Head of caudate nucleus (tissue), 42 donors: Measurements from ENCODE around the gene BACE1.
"Not testable (repeated sequence)": the region's sequence is repeated elsewhere in the genome, so short reads cannot be mapped to it uniquely, and the experiment has no call there.

Source experiments
- DNase-seq, 42 donors: peaks; one replicate each; pipeline versions ENCODE4 v3.0.0 to v3.0.0-alpha.2; 2020 to 2021; ENCODE audit warnings: mixed read lengths in 7 of 42
- intact Hi-C: fragments of 100-400 bp; cut with DNase I; formaldehyde crosslinking; loops from one replicate; pipeline ENCODE4 v1.15.0; 2022

BACE1 gene

DNA sequence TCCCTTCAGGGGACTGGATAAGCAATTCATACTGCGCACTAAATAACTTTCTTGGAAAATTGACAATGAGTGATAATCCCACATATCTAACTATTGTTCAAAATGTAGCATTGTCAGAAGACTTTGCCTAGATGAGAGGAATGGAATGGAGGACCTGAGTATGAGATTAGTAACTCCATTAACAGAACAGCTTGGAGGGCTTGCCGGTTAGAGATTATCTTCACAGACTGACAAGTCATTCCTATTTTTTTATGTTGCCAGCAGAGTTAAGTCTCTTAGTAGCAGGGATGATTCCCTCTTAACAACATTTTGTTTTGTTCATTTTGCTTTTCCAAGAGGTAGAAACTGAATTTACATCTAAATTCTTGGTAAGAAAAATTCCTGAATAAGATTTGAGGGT lies 32.0 kb downstream of the BACE1 start:
- intact Hi-C loops, result no loop called here
- no peak for DNase-seq

DNA sequence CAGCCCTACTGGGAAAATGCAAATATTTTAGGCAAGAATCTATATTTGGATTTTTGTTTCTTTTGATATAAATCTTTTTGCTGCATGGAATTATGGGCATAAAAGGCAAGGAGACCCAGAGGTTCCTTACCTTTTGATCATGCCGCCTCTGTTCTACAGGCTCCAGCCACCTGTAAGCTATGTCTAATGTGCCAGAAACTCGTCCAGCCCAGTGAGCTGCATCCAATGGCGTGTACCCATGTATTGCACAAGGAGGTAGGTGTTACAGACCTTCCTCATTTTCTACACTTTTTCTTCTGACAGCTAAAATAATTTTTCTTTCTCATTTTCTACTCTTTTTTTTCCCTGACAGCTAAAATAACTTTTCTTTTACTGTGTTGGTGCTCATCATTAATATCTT lies 33.1 kb downstream of the BACE1 start:
- intact Hi-C loops, result no loop called here
- DNase-seq, result no peak

DNA sequence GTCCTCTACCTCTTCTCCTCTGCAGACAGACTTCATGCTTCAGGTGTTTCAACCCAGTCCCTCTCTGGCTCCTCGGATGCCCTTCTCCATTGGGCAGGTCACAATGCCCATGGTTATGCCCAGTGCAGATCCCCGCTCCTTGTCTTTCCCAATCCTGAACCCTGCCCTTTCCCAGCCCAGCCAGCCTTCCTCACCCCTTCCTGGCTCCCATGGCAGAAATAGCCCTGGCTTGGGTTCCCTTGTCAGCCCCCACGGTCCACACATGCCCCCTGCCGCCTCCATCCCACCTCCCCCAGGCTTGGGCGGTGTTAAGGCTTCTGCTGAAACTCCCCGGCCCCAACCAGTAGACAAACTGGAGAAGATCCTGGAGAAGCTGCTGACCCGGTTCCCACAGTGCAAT lies 34.2 kb downstream of the BACE1 start:
- intact Hi-C loops, result no loop called here
- DNase-seq, result no peak

DNA sequence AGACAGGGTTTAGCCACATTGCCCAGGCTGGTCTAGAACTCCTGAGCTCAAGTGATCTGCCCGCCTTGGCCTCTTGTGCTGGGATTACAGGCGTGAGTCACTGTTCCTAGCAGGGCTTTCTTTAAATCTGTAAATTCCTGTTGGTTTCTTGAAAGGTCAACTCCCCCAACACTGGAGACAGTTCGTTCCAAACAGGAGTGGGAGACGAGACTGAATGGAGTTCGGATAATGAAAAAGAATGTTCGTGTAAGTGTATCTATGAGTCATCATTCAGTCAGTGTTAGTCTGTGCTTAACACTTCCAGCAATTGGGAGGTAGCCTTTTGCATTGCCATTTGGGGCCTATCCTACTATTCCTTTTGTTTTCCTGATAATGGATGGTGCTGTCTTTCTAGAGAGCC lies 34.9 kb downstream of the BACE1 start:
- DNase-seq, result peak in 24 of 42 donors; percentile 13 to 79 (median 36)
- intact Hi-C loops, result no loop called here

DNA sequence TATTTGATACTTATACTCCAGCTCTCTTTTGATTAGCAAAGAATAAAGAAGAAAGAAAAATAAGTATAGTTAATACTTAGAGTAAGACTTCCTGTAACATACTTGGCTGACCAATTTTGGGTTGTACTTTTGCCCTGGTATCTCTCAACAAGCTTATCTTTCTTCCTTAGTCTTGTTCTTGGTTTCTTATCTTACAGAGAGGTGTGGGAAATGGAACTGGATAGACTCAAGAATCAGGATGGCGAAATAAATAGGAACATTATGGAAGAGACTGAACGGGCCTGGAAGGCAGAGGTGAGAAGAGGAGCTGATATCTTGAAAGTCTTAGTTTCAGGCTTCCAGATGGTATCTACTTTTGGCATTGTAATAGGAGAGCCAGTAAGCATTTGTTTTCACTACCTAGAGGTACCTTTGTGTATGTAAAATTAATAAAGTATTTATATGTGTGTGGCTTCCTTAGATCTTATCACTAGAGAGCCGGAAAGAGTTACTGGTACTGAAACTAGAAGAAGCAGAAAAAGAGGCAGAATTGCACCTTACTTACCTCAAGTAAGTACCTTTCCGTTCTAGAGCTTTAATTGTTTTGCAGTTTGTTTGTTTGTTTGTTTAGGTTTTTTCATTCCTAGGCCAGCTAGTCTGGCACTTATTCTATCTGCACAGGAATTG lies 36.2 kb downstream of the BACE1 start:
- DNase-seq, result no peak
- intact Hi-C loops, result no loop called here

DNA sequence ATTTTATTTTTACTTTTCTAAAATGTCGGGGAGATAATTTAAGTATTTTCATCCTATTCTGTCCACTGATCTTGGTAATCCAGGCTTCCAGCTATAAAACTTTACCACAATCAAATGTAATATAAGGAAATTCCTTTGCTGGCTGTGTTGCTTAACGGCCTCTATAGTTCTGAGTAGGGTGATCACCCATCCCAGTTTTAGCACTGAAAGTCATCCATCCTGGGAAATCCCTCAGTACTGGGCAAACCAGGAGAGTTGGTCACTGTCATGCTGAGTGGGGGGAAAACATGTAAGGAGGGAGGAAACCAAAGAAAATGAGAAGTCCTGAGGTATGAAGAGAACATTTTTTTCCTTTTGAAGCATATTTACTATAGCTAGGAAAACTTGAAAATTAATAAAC lies 37.7 kb downstream of the BACE1 start:
- no peak for DNase-seq
- intact Hi-C loops, result no loop called here

DNA sequence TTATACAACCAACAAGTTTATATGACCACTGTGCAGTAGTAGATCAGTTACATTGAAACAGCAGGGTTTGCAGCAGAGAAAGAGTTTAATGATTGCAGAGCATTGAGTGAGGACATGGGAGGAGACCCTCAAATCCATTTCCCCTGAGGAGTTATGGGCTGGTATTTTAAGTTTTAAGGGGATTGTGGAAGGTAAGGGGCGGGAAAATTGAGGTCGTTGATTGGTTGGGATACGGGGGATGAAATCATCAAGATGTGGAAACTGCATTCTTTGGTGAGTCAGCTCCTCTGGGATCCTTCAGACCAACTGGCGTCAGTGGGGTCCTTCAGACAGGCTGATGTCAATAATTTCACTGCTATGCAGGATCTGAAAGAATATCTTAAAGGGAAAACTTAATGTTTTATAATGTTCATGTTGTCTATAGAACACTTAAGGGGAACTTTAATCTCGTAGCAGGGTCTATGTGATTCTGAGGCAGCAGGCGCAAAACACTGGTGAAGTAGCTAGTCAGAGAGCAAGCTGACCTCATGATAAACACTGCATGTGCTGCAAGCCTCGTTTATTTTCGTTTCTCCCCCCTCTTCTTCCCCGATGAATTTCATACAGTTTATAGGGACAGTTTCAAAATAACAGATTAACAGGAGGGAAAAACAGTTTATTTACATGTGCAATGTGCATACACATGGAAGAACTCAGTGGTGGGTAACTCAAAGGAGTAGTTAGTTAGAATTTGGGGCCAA lies 42.3 kb downstream of the BACE1 start:
- intact Hi-C loops, result no loop called here
- no peak for DNase-seq

DNA sequence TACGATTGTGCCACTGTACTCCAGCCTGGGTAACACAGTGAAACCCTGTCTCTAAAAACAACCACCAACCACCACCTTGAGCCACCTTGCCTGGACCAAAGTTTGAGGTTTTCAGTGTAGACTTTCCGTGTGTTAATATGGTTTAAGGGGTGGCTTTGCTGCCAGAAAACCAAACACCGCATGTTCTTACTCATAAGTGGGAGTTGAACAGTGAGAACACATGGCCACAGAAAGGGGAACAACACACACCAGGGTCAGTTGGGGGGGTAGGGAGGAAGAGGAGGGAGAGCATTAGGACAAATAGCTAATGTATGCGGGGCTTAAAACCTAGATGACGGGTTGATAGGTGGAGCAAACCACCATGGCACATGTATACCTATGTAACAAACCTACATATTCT lies 43.9 kb downstream of the BACE1 start:
- intact Hi-C loops, DNase-seq: not testable (repeated sequence)

DNA sequence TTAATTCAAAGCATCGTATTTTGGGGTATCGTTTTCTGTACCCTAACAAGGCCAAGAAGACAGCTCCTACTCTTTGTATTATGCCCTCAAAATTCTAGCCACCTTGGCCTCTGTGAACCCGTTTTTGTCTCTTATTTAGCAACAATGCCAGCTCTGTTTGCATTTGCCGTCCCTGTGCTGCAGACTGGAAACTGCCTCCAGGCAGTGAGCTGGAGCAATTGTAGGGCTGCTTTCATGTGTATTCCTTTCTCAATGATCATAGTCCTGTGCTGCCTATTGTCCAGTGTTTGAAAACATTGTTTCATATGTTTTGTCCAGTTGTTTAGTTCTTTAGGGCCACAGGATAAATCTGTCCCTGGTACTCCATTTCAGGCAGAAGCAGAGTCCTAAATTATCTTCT lies 44.8 kb downstream of the BACE1 start:
- DNase-seq, result no peak
- intact Hi-C loops, result no loop called here

DNA sequence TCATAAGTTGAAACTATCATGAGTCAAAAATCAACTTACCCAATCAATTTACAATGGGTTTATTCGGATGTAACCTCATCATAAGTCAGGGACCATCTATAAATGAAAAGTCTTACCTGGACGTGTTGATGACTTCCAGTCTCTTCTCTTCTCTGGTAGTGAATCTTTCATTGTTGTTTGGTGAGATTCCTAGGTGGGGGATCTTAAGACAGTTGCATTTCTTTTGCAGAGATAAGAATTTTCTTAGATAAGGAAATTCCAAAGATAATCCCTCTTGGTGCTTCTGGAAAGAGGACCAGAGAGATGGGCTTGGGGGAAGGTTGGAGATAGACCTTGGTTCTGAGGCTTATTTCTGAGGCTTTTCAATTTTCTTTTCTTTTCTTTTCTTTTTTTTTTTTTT lies 46.2 kb downstream of the BACE1 start:
- no peak for DNase-seq

DNA sequence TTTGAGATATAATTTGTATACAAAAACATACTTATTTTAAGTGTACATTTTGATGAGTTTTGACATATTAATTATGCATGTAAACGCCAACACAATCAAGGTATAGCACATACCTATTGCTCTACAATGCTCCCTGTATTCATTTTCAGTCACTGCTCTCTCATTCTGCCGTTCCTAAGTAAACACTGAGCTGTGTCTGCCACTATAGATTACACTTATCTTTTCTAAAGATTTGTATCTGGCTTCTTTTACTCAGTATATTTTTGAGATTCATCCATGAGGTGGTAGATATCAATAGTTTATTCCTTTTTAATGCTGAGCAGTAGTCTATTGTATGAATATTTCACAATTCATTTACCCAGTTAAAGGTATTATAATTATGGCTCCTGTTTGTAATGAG lies 50.3 kb downstream of the BACE1 start:
- DNase-seq, result no peak
- intact Hi-C loops, result no loop called here

More for the DNA sequence above, 46.2 kb downstream of the BACE1 start:
- intact Hi-C loops, result no loop called here

DNA sequence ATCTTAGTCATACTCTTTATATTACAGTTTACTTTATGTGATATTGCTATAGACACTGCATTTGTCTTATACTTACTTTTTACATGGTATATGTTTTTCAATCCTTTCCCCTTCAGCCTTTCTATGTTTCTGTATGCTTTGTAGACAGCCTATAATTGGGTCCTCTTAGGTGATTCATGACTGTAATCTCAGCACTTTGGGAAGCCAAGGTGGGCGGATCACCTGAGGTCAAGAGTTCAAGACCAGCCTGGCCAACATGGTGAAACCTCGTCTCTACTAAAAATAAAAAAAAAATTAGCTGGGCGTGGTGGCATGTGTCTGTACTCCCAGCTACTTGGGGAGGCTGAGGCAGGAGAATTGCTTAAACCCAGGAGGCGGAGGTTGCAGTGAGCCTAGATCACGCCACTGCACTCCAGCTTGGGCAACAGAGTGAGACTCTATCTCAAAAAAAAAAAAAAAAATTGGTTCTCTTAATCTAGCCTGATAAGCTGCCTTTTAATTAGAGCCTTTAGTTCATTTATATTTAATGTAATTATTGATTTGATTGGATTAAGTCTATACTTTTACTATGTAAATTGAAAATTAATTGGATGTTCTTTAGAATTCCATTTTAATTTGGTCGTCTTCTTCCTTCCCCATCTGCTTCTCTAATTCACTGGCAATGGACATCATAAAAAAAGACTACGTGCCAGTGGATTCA lies 51.3 kb downstream of the BACE1 start:
- DNase-seq, intact Hi-C loops: not testable (repeated sequence)

DNA sequence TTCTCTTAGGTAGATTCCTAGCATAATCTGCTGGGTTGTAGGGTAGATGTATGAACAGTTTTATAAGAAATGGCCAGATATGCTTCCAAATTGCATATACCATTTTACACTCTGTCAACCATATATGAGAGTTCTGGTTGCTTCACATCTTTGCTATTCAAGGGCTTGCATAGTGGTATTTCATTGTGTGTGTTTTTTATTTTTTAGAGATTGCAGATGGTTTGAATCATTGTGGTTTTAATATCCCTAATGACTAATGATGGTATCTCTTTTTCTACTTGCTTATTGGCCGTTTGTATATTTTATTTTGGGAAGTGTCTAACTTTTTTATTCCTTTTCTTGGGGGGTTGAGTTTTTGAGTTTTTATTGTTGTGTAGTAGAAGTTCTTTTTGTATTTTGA lies 56.6 kb downstream of the BACE1 start:
- intact Hi-C loops, result no loop called here
- no peak for DNase-seq

DNA sequence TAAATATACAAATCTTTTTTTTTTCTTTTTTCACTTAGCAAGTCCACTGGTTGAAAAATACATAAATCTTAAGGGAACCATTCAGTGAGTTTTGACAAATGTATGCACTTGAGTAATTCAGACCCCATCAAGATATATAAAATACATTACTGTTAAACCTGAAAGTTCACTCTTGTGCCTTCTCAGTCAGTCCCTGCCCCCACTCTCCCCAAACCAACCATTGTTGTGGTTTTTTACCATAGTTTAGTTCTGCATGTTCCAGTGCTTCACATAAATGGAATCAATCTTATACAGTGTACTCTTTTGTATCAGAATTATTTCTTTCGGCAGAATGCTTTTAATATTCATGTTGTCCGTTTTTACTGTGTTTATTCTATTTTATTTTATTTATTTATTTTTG lies 57.5 kb downstream of the BACE1 start:
- intact Hi-C loops, result no loop called here
- DNase-seq, result no peak

DNA sequence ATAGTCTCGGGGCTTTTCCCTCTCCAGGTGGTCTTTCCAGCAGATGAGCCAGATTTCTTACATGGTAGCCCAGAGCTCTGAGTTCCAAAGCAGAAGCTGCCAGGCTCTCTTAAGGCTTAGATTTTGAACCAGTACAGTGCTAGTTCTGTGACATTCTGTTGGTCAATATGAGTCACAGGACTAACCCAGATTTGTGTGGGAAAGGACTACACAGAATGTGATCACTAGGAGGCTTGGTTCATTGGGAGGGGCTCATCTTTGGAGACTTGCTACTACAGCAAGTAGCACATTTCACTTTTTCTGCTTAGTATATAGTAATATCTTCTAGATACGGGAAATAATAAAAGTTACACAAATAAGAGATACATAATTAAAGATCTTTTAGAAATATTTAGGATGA lies 59.5 kb downstream of the BACE1 start:
- intact Hi-C loops, result no loop called here
- no peak for DNase-seq

DNA sequence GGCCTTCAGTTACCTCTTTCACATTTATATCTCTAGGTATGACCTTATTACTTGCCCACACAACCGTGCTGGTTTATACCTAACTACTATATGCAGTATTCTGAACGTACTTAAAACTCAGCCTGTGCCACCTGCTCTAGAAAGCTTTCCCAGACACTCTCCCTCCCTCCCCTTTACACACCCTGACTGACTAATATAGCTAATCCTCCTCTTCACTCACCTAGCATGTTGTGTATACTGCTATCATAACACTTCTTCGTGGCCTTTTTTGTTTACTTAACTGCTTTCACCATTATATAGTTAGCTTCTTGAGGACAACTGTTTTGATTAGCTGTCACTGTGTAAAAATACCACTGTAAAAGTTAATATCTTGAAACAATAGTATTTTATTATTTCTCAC lies 60.1 kb downstream of the BACE1 start:
- peak in 1 of 42 donors; percentile 24 for DNase-seq
- intact Hi-C loops, result no loop called here

DNA sequence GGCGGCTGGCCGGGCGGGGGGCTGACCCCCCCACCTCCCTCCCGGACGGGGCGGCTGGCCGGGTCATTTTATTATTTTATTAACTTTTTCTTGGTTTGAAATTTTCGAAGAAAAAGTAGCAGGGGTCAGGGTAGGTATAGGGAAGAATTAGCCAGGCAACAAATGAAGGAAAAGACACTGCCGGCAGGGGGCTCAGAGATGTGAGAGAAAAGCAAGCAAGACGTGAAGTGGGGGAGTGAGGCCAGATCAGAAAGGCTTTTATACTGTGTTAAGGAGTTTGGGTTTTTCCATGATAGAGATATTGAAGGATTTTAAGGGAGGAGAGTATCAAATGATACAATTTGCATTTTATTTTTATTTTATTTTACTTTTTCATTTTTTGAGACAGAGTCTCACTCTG lies 64.5 kb downstream of the BACE1 start:
- no peak for DNase-seq
- intact Hi-C loops, result no loop called here

DNA sequence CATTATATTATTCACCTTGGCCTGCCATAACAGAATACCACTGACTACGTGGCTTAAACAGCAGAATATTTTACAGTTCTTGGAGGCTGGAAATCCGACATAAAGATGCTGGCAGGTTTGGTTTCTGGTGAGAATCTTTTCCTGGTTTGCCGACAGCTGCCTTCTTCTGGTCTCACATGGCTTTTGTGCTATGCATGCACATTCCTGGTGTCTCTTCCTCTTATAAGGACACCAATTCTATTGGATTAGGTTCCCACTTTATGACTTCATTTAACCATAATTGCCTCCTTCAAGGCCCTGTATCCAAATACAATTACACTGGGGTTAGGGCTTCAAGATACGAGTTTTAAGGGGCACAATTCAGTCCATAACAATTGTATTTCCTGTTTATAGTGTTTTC lies 66.5 kb downstream of the BACE1 start:
- intact Hi-C loops, result no loop called here
- DNase-seq, result no peak

DNA sequence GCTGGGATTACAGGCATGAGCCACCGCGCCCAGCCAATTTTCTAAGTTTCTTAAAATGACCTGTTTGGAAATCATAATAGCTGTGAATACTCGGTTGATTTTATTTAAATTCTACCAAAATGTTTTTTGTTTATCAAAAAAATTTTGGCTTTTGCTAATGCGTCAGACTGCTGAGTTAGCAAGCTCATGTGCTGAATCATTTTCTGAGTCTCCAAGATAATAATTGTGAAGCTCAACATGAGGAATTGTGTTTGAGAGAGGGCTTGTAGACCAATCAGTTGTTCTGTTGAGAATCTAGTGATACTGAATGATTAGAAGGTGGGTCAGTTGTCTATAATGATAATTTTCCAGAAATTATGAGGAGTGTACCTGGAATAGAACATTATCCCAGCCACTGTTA lies 67.7 kb downstream of the BACE1 start:
- intact Hi-C loops, result no loop called here
- no peak for DNase-seq

DNA sequence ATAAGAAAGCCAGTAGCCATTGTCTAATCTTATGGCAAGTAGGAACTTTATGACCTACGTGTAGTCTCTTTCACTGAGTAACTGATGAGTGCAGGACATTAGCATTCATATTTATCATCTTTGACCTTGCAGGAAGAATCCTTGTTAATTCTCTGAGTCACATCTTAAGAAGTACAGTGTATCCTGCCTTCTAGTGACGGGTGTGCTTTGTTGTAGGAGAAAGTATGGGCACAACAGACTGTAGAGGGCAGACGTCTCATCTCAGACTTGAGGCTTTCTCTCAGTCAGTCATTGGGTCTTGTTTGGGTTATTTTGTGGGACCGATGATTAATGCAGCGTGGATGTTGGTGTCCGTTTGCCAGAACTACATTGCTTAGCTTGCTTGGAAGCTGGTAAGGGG lies 76.8 kb downstream of the BACE1 start:
- intact Hi-C loops, result no loop called here
- peak in 1 of 42 donors; percentile 12 for DNase-seq

DNA sequence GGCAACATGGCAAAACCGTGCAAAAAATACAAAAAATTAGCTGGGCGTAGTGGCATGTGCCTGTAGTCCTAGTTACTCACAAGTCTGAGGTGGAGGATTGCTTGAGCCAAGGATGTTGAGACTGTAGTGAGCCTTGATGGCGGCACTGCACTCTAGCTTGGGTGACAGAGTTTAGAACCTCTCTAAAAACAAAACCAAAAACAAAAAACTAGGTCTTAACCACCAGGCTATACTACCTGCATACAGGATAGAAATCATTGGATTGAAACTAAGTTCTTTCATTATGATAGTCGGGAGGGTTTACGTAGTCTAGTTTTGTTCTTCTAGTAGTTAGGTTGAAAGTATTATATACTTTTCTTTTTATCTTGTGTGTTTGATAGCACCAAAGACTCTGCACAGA lies 77.8 kb downstream of the BACE1 start:
- intact Hi-C loops, result no loop called here
- no peak for DNase-seq
